B cell (primary cell): ENCODE measurements around the gene ARHGEF10L. TPM values are rescaled to one million over a fixed set of nuclear protein-coding genes. Genes with fewer than 3 reads are reported as not detected.

Experiments
- ATAC-seq: fragments of 200-7000 bp; cut with Tn5 transposase; one replicate; pipeline ENCODE4 v1.10.0; 2021; ENCODE audit warnings: low read depth, mild to moderate bottlenecking, moderate number of reproducible peaks, moderate library complexity
- CTCF ChIA-PET: fragments of 350-600 bp; sonication (Branson Sonifier 250); formaldehyde crosslinking; loops from one replicate; lab custom pipeline; 2021; ENCODE audit warnings: antibody characterized with exemption, inconsistent platforms; lab: Charles Lee
- POLR2A ChIA-PET: fragments of 350-600 bp; sonication (Branson Sonifier 250); formaldehyde crosslinking; loops from one replicate; lab custom pipeline; 2021; ENCODE audit warnings: antibody characterized with exemption; lab: Charles Lee
- DNase-seq: peaks from one replicate; pipeline ENCODE4 v3.0.0; 2013
- H2AFZ ChIP-seq: 2 replicates; pipeline ENCODE4 v1.6.1; 2012; ENCODE audit warnings: mild to moderate bottlenecking, low read depth, low read length; ENCODE audit not compliant: insufficient read depth, poor library complexity, severe bottlenecking
- H3K27ac ChIP-seq, 2 donors: 1 replicate in 1 of 2; 2 replicates in 1 of 2; pipeline ENCODE4 v1.5.1; 2012 to 2013; ENCODE audit warnings: low read length in 2 of 2, mild to moderate bottlenecking in 2 of 2, moderate library complexity in 1 of 2
- H3K27me3 ChIP-seq, 4 experiments: fragments of 200-600 bp in 1 of 4; sonication (generic) in 1 of 4; replicated peaks in 1 of 4; 1 replicate in 2 of 4; 2 replicates in 2 of 4; pipeline versions ENCODE4 v1.6.1 to v1.7.0; 2013 to 2016; ENCODE audit warnings: low read length in 3 of 4, mild to moderate bottlenecking in 2 of 4, mixed read lengths in 1 of 4, moderate library complexity in 1 of 4; ENCODE audit not compliant: insufficient read depth in 4 of 4, control insufficient read depth in 3 of 4; ENCODE audit errors: control extremely low read depth in 1 of 4
- H3K36me3 ChIP-seq, 2 experiments: replicated peaks in 1 of 2; 1 replicate in 1 of 2; 2 replicates in 1 of 2; pipeline versions ENCODE4 v1.6.1 to v1.7.1; 2013; ENCODE audit warnings: low read length in 1 of 2; ENCODE audit not compliant: insufficient read depth in 2 of 2, control insufficient read depth in 1 of 2; ENCODE audit errors: control extremely low read depth in 1 of 2, extremely low read depth in 1 of 2
- H3K4me1 ChIP-seq, 2 donors: fragments of 200-600 bp in 1 of 2; sonication (generic) in 1 of 2; 1 replicate in 1 of 2; 2 replicates in 1 of 2; pipeline versions ENCODE4 v1.5.1 to v1.6.1; 2013 to 2017; ENCODE audit warnings: low read length in 2 of 2; ENCODE audit not compliant: control insufficient read depth in 2 of 2, insufficient read depth in 2 of 2
- H3K4me2 ChIP-seq: replicated peaks from 2 replicates; pipeline ENCODE3; 2012; ENCODE audit warnings: mild to moderate bottlenecking, low read depth, low read length; ENCODE audit not compliant: poor library complexity, severe bottlenecking
- H3K4me3 ChIP-seq, 5 experiments: fragments of 200-600 bp in 1 of 5; sonication (generic) in 1 of 5; 1 replicate in 3 of 5; 2 replicates in 2 of 5; pipeline versions ENCODE4 v1.5.1 to v1.7.0; 2011 to 2016; ENCODE audit warnings: low read length in 4 of 5, mild to moderate bottlenecking in 4 of 5, low read depth in 2 of 5, control low read depth in 1 of 5, moderate library complexity in 1 of 5; ENCODE audit not compliant: insufficient read depth in 1 of 5; ENCODE audit errors: control extremely low read depth in 1 of 5, extremely low read depth in 1 of 5
- H3K79me2 ChIP-seq: fragments of 200-600 bp; sonication (generic); one replicate; pipeline ENCODE4 v1.6.0; 2016; ENCODE audit warnings: low read length; ENCODE audit not compliant: control insufficient read depth, insufficient read depth
- H3K9ac ChIP-seq: fragments of 200-600 bp; sonication (generic); 2 replicates; pipeline ENCODE4 v1.6.1; 2017; ENCODE audit warnings: mild to moderate bottlenecking, low read length, moderate library complexity
- H3K9me3 ChIP-seq, 3 donors: one replicate each; pipeline versions ENCODE4 v1.6.1 to v1.7.1; 2013; ENCODE audit warnings: low read length in 2 of 3; ENCODE audit not compliant: control insufficient read depth in 2 of 3, insufficient read depth in 1 of 3; ENCODE audit errors: control extremely low read depth in 1 of 3
- H4K20me1 ChIP-seq: 2 replicates; pipeline ENCODE4 v1.6.0; 2012; ENCODE audit warnings: mild to moderate bottlenecking, low read length; ENCODE audit not compliant: insufficient read depth, control insufficient read depth, poor library complexity, severe bottlenecking
- H3K27ac Mint-ChIP-seq: one replicate; pipeline ENCODE4 v1.8.0; 2021; ENCODE audit warnings: mixed read lengths
- H3K27me3 Mint-ChIP-seq: one replicate; pipeline ENCODE4 v1.8.0; 2021; ENCODE audit warnings: mixed read lengths
- H3K4me1 Mint-ChIP-seq: one replicate; pipeline ENCODE4 v1.8.0; 2021; ENCODE audit warnings: mixed read lengths
- H3K4me3 Mint-ChIP-seq: one replicate; pipeline ENCODE4 v1.8.0; 2021; ENCODE audit warnings: mixed read lengths
- H3K9me3 Mint-ChIP-seq: one replicate; pipeline ENCODE4 v1.8.0; 2022; ENCODE audit warnings: mixed read lengths; ENCODE audit not compliant: insufficient read depth
- EZH2 ChIP-seq: IDR thresholded peaks from 2 replicates; pipeline ENCODE4 v1.6.1; 2012; ENCODE audit warnings: borderline replicate concordance, low read depth, mild to moderate bottlenecking, moderate library complexity, low read length; ENCODE audit not compliant: insufficient read depth, poor library complexity, severe bottlenecking
- WGBS: methylation state at CpG from one replicate; pipeline ENCODE4 v1.1.5; 2013; ENCODE audit warnings: missing lambda C conversion rate; ENCODE audit not compliant: insufficient coverage; 5-methylcytosine and 5-hydroxymethylcytosine counted together
- intact Hi-C: fragments of 100-400 bp; cut with micrococcal nuclease; formaldehyde crosslinking; loops from one replicate; pipeline ENCODE4 v1.10.0; 2022
- polyA plus RNA-seq: library from polyadenylated mRNA; depleted of rRNA; stranded (reverse); fragments of >200 nt; gene quantifications from 2 replicates; pipeline ENCODE4 v1.2.3, GENCODE V29; 2012
- total RNA-seq, 2 donors: library from RNA; stranded (reverse); fragments of 120-200 nt in 1 of 2; gene quantifications; 1 replicate in 1 of 2; 2 replicates in 1 of 2; pipeline versions ENCODE4 v1.2.3 to v1.2.4, GENCODE V29; 2013 to 2022
- TF ChIP-seq, protein P1 (sequence below): fragments of 200-600 bp; IDR thresholded peaks from one replicate; pipeline ENCODE4 v1.8.0; 2022; ENCODE audit warnings: antibody characterized with exemption, mild to moderate bottlenecking

The ARHGEF10L gene
- total and polyA plus RNA-seq, 2 donors (not counting 1 experiment from before 2014, with no cell fraction given), result 2.0 to 4.9 TPM

- TF ChIP-seq EZH2, result no peak
- TF ChIP-seq, protein P1, sequence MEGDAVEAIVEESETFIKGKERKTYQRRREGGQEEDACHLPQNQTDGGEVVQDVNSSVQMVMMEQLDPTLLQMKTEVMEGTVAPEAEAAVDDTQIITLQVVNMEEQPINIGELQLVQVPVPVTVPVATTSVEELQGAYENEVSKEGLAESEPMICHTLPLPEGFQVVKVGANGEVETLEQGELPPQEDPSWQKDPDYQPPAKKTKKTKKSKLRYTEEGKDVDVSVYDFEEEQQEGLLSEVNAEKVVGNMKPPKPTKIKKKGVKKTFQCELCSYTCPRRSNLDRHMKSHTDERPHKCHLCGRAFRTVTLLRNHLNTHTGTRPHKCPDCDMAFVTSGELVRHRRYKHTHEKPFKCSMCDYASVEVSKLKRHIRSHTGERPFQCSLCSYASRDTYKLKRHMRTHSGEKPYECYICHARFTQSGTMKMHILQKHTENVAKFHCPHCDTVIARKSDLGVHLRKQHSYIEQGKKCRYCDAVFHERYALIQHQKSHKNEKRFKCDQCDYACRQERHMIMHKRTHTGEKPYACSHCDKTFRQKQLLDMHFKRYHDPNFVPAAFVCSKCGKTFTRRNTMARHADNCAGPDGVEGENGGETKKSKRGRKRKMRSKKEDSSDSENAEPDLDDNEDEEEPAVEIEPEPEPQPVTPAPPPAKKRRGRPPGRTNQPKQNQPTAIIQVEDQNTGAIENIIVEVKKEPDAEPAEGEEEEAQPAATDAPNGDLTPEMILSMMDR, result no peak
- DNase-seq, result no peak
- CTCF ChIA-PET, result interaction anchor here (1.8 kb wide), 1 partner anchor 549 kb away, joined by 3 read pairs; no protein-coding TSS in a partner anchor
- Mint-ChIP-seq H3K4me3 (no peak overlapping the region), H3K4me1 (no peaks in the 10 kb centered on the region), H3K9me3 (no peaks in the 10 kb centered on the region), H3K27me3 (peaks cover 31% of the 10 kb centered on the region), H3K27ac (no peak overlapping the region)
- Histone ChIP-seq H2AFZ (no peak overlapping the region), H3K36me3 (no peaks in the 10 kb centered on the region), H3K9me3 (no peaks in the 10 kb centered on the region), H3K9ac (no peak overlapping the region), H3K4me2 (no peak overlapping the region), H4K20me1 (no peaks in the 10 kb centered on the region), H3K27ac (no peak overlapping the region), H3K79me2 (no peaks in the 10 kb centered on the region), H3K4me3 (no peak overlapping the region), H3K4me1 (no peaks in the 10 kb centered on the region), H3K27me3 (peaks cover 0 to 4% (median 0%) of the 10 kb centered on the region in 4 experiments)
- intact Hi-C loops, result no loop called here
- ATAC-seq, result no peak
- POLR2A ChIA-PET, result no interaction called here
- WGBS, result 49% methylated on average over 6 of the region's 8 CpGs
These were observed 12.3 kb downstream of the ARHGEF10L start for GRCh38 chr1:17551755-17552234.

DNA sequence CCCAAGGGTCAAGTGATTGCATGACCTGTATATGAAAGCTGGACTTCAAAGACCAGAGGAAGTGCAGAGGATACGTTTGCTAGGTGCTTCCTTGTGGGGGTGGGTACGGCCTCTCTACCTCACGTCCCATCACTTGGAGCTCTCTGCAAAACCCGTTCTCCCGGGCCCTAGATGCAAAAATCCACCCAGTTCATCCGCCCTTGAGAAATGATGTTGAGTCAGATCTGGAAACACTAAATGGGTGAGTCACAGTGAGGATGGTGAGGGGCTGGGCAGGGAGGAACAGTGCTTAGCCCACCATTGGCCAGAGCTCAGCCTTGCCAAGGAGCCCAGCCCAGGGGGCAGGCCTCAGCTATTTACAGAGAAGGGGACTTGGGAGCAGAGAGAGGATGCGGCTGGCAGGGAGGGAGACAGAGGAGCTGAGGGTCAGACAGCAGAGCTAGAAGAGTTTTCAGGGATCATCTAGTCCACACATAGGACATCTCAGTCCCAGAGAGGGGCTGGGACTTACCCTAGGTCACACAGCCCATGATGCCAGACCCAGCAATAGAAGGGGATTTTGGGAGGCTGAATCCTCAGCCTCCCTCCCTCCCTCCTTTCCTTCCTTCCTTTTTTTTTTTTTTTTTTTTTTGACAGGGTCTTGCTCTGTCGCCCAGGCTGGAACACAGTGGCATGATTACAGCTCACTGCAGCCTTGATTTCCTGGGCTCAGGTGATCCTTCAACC lies 14.6 kb downstream of the ARHGEF10L start:
- ChIA-PET POLR2A (interaction anchor here (0.6 kb wide), 1 partner anchor 65 kb away, joined by 3 read pairs; no protein-coding TSS in a partner anchor), CTCF (no interaction called here)
- no peaks in the 10 kb centered on the region for H3K79me2 ChIP-seq
- 84% methylated on average over 8 of the region's 8 CpGs for WGBS
- H4K20me1 ChIP-seq, result no peaks in the 10 kb centered on the region
- no peak overlapping the region for H3K4me3 Mint-ChIP-seq
- no peaks in the 10 kb centered on the region for H3K4me1 ChIP-seq
- no peaks in the 10 kb centered on the region for H3K9me3 Mint-ChIP-seq
- no peak overlapping the region for H3K4me3 ChIP-seq
- no peak overlapping the region for H2AFZ ChIP-seq
- ATAC-seq, result no peak
- TF ChIP-seq, protein P1, result no peak
- no peak for TF ChIP-seq EZH2
- H3K9me3 ChIP-seq, result no peaks in the 10 kb centered on the region
- DNase-seq, result no peak
- no peak overlapping the region for H3K27ac ChIP-seq
- no peaks in the 10 kb centered on the region for H3K4me1 Mint-ChIP-seq
- no peaks in the 10 kb centered on the region for H3K36me3 ChIP-seq
- intact Hi-C loops, result no loop called here
- H3K4me2 ChIP-seq, result no peak overlapping the region
- H3K27ac Mint-ChIP-seq, result no peak overlapping the region
- no peak overlapping the region for H3K9ac ChIP-seq
- peaks cover 23% of the 10 kb centered on the region for H3K27me3 Mint-ChIP-seq
- no peaks in the 10 kb centered on the region for H3K27me3 ChIP-seq
